GM23338 (cell line): ENCODE data around the gene CCDC170. TPM values are rescaled to one million over a fixed set of nuclear protein-coding genes. Genes with fewer than 3 reads are reported as not detected.

ENCODE experiments used
- ATAC-seq: fragments of 200-7000 bp; cut with Tn5 transposase; 3 replicates; pipeline ENCODE4 v1.9.1; 2020
- DNase-seq: peaks from one replicate; pipeline ENCODE4 v3.0.0-alpha.2; 2015; ENCODE audit warnings: low spot score
- H2AFZ ChIP-seq: fragments of 200-600 bp; sonication (generic); 2 replicates; pipeline ENCODE4 v1.8.0; 2016; ENCODE audit warnings: antibody characterized with exemption, mild to moderate bottlenecking, moderate library complexity
- H3F3A ChIP-seq: fragments of 200-600 bp; sonication (generic); replicated peaks from 2 replicates; pipeline ENCODE4 v1.8.0; 2017; ENCODE audit warnings: antibody characterized with exemption, mixed run types, low read depth
- H3K27ac ChIP-seq: fragments of 200-600 bp; sonication (generic); 2 replicates; pipeline ENCODE4 v1.6.1; 2016; ENCODE audit warnings: low read depth
- H3K27me3 ChIP-seq: fragments of 200-600 bp; sonication (generic); 2 replicates; pipeline ENCODE4 v1.8.0; 2016; ENCODE audit warnings: mild to moderate bottlenecking, mixed run types, moderate library complexity; ENCODE audit not compliant: insufficient read depth
- H3K36me3 ChIP-seq: fragments of 200-600 bp; sonication (generic); 2 replicates; pipeline ENCODE4 v1.8.0; 2016; ENCODE audit warnings: mild to moderate bottlenecking; ENCODE audit not compliant: insufficient read depth
- H3K4me1 ChIP-seq: fragments of 200-600 bp; sonication (generic); 2 replicates; pipeline ENCODE4 v1.8.0; 2016; ENCODE audit warnings: mild to moderate bottlenecking, moderate library complexity; ENCODE audit not compliant: insufficient read depth
- H3K4me2 ChIP-seq: fragments of 200-600 bp; sonication (generic); 2 replicates; pipeline ENCODE4 v1.7.1; 2017; ENCODE audit warnings: mixed run types
- H3K4me3 ChIP-seq: fragments of 200-600 bp; sonication (generic); 2 replicates; pipeline ENCODE4 v1.6.1; 2016; ENCODE audit warnings: mixed run types
- H3K79me2 ChIP-seq: fragments of 200-600 bp; sonication (generic); replicated peaks from 2 replicates; pipeline ENCODE4 v1.8.0; 2017; ENCODE audit warnings: mild to moderate bottlenecking; ENCODE audit not compliant: insufficient read depth
- H3K9me2 ChIP-seq: fragments of 200-600 bp; sonication (generic); 2 replicates; pipeline ENCODE4 v1.8.0; 2017; ENCODE audit not compliant: insufficient read depth
- H4K20me1 ChIP-seq: fragments of 200-600 bp; sonication (generic); replicated peaks from 2 replicates; pipeline ENCODE4 v1.8.0; 2017; ENCODE audit warnings: mild to moderate bottlenecking; ENCODE audit not compliant: insufficient read depth
- H3K27ac Mint-ChIP-seq: 2 replicates; pipeline ENCODE4 v1.8.0; 2020; ENCODE audit warnings: inconsistent platforms, mild to moderate bottlenecking, moderate library complexity, mixed read lengths
- H3K27me3 Mint-ChIP-seq: 3 replicates; pipeline ENCODE4 v1.8.0; 2022; ENCODE audit warnings: low read depth, mild to moderate bottlenecking, moderate library complexity, mixed read lengths, inconsistent platforms; ENCODE audit not compliant: insufficient read depth, poor library complexity
- H3K36me3 Mint-ChIP-seq: 3 replicates; pipeline ENCODE4 v1.8.0; 2021; ENCODE audit warnings: low read depth, mild to moderate bottlenecking, inconsistent platforms, moderate library complexity, mixed read lengths
- H3K4me1 Mint-ChIP-seq: 3 replicates; pipeline ENCODE4 v1.8.0; 2020; ENCODE audit warnings: mild to moderate bottlenecking, inconsistent platforms, mixed read lengths
- H3K4me3 Mint-ChIP-seq: 3 replicates; pipeline ENCODE4 v1.8.0; 2021; ENCODE audit warnings: moderate library complexity, mild to moderate bottlenecking, inconsistent platforms, mixed read lengths
- H3K9me3 Mint-ChIP-seq: 3 replicates; pipeline ENCODE4 v1.8.0; 2020; ENCODE audit warnings: moderate library complexity, mild to moderate bottlenecking, inconsistent platforms, mixed read lengths
- CTCF ChIP-seq, 2 experiments: fragments of 200-600 bp in 1 of 2; sonication (generic) in 1 of 2; conservative IDR thresholded peaks; 2 replicates each; pipeline versions ENCODE4 v1.5.1 to v1.6.1; 2016 to 2017; ENCODE audit warnings: antibody characterized with exemption in 2 of 2, low read depth in 2 of 2, mild to moderate bottlenecking in 2 of 2, moderate library complexity in 1 of 2
- ETS1 ChIP-seq: IDR thresholded peaks from 2 replicates; pipeline ENCODE4 v1.6.1; 2016; ENCODE audit warnings: antibody characterized with exemption
- EZH2 ChIP-seq: fragments of 200-600 bp; sonication (generic); IDR thresholded peaks from one replicate; pipeline ENCODE4 v1.8.0; 2017; ENCODE audit warnings: antibody characterized with exemption, mild to moderate bottlenecking, low read depth; ENCODE audit not compliant: unreplicated experiment
- JUNB ChIP-seq: IDR thresholded peaks from one replicate; pipeline ENCODE4 v1.6.1; 2016; ENCODE audit warnings: antibody characterized with exemption; ENCODE audit not compliant: unreplicated experiment
- NANOG ChIP-seq: IDR thresholded peaks from 2 replicates; pipeline ENCODE4 v1.6.1; 2016; ENCODE audit warnings: antibody characterized with exemption, borderline replicate concordance
- POLR2AphosphoS5 ChIP-seq: IDR thresholded peaks from 2 replicates; pipeline ENCODE4 v1.6.1; 2016; ENCODE audit warnings: antibody characterized with exemption, low read depth
- STAT1 ChIP-seq: IDR thresholded peaks from one replicate; pipeline ENCODE4 v1.6.1; 2016; ENCODE audit warnings: antibody characterized with exemption; ENCODE audit not compliant: unreplicated experiment
- ZNF114 ChIP-seq: fragments of 250-450 bp; sonication (Bioruptor Pico); IDR thresholded peaks from 2 replicates; pipeline ENCODE4 v1.5.0; 2020; ENCODE audit warnings: mild to moderate bottlenecking, moderate library complexity
- ZNF331 ChIP-seq: fragments of 250-450 bp; sonication (Bioruptor Pico); IDR thresholded peaks from 2 replicates; pipeline ENCODE4 v1.5.0; 2020; ENCODE audit warnings: low read depth, mild to moderate bottlenecking, moderate library complexity
- polyA plus RNA-seq: library from polyadenylated mRNA; unstranded; fragments of >200 nt; fragmentation: Nextera tagmentation; extraction: Ambion mirVana; gene quantifications from 2 replicates; pipeline ENCODE4 v1.2.1, GENCODE V29; 2016
- total RNA-seq: library from RNA; depleted of rRNA; stranded (reverse); fragments of >200 nt; shearing (Covaris generic); gene quantifications from 2 replicates; pipeline ENCODE4 v1.2.3, GENCODE V29; 2014
- TF ChIP-seq, protein P1 (sequence below): fragments of 250-450 bp; sonication (Bioruptor Pico); IDR thresholded peaks from 2 replicates; pipeline ENCODE4 v1.5.0; 2020; ENCODE audit warnings: mild to moderate bottlenecking, moderate library complexity

Gene CCDC170
- total and polyA plus RNA-seq, 2 experiments from 2014 or later = 0.18 TPM; not detected in 1

- TF ChIP-seq CTCF (conservative IDR thresholded peaks at IDR 0.05; ENCODE audit: low read depth in 2 of 2) = no peak
Observed at GRCh38 chr6:151592449-151593159, 98.8 kb downstream of the CCDC170 start (continued).

DNA sequence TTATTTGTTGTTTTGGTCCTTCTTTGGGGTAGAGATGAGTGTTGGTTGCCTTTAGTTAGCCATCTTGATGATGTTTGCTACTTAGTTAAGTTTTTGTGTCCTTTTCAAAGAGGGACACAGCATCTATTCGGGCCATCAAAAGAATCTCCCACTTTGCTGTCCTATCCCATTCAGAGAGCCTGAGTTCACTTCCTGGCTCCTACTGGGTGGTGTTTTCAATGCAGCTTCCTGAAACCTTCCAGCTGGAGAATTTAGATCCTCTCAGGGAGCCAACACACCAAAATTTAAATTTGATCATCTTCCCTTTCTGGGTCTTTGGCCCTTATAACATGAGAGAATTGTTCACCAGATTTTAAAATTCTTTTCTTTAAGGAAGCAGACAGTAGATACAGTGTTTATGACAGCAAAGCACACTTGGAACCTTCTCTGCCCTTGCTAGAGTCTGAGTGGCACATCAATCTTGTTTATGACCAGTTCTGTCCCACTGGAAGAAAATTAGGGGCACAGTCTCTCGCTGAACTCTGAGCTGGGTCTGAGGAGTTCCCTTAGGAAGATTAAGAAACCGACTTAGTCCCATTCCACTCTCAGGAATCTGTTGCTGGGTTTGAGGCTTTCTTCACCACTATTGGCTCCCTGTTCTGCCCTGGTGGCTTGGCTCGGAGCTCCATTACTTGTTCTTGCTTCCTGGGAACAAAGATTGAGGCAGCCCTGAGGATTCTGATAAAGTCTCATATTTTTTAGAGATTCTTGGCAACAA lies 115.5 kb downstream of the CCDC170 start:
- DNase-seq (no peak), ATAC-seq (no peak)
- Mint-ChIP-seq H3K9me3 (no peaks in the 10 kb centered on the region; the same call in 2 of the 3 replicates), H3K4me1 (peaks cover 15% of the 10 kb centered on the region), H3K36me3 (no peaks in the 10 kb centered on the region; the same call in 2 of the 3 replicates), H3K27me3 (peaks cover 5% of the 10 kb centered on the region), H3K4me3 (no peak overlapping the region), H3K27ac (no peak overlapping the region)
- Histone ChIP-seq H2AFZ (peak overlapping the region; percentile 9), H3K4me1 (no peaks in the 10 kb centered on the region), H3K9me2 (peaks cover 11% of the 10 kb centered on the region), H3K4me3 (no peak overlapping the region), H3K27me3 (no peaks in the 10 kb centered on the region), H4K20me1 (no peaks in the 10 kb centered on the region), H3K79me2 (no peaks in the 10 kb centered on the region), H3K27ac (no peak overlapping the region), H3F3A (no peaks in the 10 kb centered on the region), H3K36me3 (no peaks in the 10 kb centered on the region), H3K4me2 (no peak overlapping the region)
- TF ChIP-seq JUNB (no peak), ETS1 (no peak), NANOG (no peak), STAT1 (no peak), ZNF331 (CRISPR knock-in tag) (no peak), POLR2AphosphoS5 (no peak), ZNF114 (CRISPR knock-in tag) (no peak), CTCF (conservative IDR thresholded peaks at IDR 0.05; ENCODE audit: low read depth in 2 of 2) (no peak), EZH2 (no peak)
- TF ChIP-seq, protein P1, sequence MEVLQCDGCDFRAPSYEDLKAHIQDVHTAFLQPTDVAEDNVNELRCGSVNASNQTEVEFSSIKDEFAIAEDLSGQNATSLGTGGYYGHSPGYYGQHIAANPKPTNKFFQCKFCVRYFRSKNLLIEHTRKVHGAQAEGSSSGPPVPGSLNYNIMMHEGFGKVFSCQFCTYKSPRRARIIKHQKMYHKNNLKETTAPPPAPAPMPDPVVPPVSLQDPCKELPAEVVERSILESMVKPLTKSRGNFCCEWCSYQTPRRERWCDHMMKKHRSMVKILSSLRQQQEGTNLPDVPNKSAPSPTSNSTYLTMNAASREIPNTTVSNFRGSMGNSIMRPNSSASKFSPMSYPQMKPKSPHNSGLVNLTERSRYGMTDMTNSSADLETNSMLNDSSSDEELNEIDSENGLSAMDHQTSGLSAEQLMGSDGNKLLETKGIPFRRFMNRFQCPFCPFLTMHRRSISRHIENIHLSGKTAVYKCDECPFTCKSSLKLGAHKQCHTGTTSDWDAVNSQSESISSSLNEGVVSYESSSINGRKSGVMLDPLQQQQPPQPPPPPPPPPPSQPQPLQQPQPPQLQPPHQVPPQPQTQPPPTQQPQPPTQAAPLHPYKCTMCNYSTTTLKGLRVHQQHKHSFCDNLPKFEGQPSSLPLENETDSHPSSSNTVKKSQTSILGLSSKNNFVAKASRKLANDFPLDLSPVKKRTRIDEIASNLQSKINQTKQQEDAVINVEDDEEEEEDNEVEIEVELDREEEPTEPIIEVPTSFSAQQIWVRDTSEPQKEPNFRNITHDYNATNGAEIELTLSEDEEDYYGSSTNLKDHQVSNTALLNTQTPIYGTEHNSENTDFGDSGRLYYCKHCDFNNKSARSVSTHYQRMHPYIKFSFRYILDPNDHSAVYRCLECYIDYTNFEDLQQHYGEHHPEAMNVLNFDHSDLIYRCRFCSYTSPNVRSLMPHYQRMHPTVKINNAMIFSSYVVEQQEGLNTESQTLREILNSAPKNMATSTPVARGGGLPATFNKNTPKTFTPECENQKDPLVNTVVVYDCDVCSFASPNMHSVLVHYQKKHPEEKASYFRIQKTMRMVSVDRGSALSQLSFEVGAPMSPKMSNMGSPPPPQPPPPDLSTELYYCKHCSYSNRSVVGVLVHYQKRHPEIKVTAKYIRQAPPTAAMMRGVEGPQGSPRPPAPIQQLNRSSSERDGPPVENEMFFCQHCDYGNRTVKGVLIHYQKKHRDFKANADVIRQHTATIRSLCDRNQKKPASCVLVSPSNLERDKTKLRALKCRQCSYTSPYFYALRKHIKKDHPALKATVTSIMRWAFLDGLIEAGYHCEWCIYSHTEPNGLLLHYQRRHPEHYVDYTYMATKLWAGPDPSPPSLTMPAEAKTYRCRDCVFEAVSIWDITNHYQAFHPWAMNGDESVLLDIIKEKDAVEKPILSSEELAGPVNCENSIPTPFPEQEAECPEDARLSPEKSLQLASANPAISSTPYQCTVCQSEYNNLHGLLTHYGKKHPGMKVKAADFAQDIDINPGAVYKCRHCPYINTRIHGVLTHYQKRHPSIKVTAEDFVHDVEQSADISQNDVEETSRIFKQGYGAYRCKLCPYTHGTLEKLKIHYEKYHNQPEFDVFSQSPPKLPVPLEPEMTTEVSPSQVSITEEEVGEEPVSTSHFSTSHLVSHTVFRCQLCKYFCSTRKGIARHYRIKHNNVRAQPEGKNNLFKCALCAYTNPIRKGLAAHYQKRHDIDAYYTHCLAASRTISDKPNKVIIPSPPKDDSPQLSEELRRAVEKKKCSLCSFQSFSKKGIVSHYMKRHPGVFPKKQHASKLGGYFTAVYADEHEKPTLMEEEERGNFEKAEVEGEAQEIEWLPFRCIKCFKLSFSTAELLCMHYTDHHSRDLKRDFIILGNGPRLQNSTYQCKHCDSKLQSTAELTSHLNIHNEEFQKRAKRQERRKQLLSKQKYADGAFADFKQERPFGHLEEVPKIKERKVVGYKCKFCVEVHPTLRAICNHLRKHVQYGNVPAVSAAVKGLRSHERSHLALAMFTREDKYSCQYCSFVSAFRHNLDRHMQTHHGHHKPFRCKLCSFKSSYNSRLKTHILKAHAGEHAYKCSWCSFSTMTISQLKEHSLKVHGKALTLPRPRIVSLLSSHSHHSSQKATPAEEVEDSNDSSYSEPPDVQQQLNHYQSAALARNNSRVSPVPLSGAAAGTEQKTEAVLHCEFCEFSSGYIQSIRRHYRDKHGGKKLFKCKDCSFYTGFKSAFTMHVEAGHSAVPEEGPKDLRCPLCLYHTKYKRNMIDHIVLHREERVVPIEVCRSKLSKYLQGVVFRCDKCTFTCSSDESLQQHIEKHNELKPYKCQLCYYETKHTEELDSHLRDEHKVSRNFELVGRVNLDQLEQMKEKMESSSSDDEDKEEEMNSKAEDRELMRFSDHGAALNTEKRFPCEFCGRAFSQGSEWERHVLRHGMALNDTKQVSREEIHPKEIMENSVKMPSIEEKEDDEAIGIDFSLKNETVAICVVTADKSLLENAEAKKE = no peak
